ENCODE results near the gene CARD19. TPM values are rescaled to one million over a fixed set of nuclear protein-coding genes. Genes with fewer than 3 reads are reported as not detected.

Gene CARD19
- total and polyA plus RNA-seq, 11 donors, result 24.2 to 46.2 (median 30.5) TPM

DNA sequence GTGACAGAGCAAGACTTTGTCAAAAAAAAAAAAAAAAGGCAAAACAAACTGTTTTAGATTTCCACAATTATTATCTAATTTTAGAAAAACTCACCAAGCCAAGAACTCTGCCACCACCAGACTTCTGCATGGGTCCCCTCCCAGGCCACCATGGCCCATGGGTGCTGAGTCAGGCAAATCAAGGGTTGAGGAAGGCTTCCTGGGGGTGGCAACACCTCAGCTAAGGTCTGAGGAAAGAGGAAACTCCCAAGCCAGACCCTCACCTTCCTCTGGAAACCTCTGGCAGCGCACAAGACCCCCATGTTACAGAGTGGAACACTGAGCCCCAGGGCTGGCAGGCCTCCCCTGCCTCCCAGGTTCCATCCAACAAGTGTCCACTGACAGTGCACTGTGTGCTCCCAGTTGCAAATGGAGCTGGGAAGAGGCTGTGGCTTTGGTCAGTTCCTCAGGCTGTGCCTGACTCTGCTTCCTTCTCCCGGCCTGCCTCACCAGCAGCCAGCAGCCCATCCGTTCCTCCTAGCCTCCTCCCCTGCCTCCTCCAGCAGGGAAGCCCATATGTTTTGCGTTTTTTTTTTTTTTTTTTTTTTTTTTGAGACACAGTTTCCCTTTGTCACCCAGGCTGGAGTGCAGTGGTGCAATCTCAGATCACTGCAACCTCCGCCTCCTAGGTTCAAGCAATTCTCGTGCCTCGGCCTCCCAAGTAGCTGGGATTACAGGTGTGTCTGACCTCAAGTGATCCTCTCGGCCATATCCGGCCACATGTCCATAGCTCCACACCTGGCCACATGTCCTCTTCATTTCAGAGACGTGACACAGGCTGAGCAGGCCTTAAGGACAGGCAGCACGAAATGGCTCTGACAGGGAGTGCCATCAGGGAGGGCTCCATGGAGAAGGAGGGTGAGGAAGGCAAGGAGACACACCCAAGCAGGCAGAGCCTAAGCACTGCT, 41.0 kb upstream of the CARD19 start:
- 81 to 83% (median 82%) methylated on average over 10 to 11 of the region's 11 CpGs for WGBS, 4 donors
- intact Hi-C loops (cut with DNase I), result loop anchor here in 2 of 10 donors (5.0 kb wide), 2 partner anchors 37 to 42 kb away; partner anchors contain the start of gene CARD19 (in 1 of the 2)
- H3K4me1 ChIP-seq, result peaks cover 0 to 36% (median 19%) of the 10 kb centered on the region in 12 donors
- no peaks in the 10 kb centered on the region for H3K9me3 ChIP-seq
- peaks cover 0 to 15% (median 0%) of the 10 kb centered on the region in 9 donors for H3K27me3 ChIP-seq
- ATAC-seq, result peak in 1 of 4 donors; percentile 30
- peak in 2 of 5 donors; percentile 42 to 63 for DNase-seq
- peak overlapping the region in 1 of 12 donors; percentile 25 for H3K27ac ChIP-seq
- no peaks in the 10 kb centered on the region for H3K36me3 ChIP-seq
- TF ChIP-seq POLR2A (IDR thresholded peaks at IDR 0.05), result no peak
- TF ChIP-seq, protein P1, sequence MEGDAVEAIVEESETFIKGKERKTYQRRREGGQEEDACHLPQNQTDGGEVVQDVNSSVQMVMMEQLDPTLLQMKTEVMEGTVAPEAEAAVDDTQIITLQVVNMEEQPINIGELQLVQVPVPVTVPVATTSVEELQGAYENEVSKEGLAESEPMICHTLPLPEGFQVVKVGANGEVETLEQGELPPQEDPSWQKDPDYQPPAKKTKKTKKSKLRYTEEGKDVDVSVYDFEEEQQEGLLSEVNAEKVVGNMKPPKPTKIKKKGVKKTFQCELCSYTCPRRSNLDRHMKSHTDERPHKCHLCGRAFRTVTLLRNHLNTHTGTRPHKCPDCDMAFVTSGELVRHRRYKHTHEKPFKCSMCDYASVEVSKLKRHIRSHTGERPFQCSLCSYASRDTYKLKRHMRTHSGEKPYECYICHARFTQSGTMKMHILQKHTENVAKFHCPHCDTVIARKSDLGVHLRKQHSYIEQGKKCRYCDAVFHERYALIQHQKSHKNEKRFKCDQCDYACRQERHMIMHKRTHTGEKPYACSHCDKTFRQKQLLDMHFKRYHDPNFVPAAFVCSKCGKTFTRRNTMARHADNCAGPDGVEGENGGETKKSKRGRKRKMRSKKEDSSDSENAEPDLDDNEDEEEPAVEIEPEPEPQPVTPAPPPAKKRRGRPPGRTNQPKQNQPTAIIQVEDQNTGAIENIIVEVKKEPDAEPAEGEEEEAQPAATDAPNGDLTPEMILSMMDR (IDR thresholded peaks at IDR 0.05), result no peak
- no peak overlapping the region for H3K4me3 ChIP-seq

DNA sequence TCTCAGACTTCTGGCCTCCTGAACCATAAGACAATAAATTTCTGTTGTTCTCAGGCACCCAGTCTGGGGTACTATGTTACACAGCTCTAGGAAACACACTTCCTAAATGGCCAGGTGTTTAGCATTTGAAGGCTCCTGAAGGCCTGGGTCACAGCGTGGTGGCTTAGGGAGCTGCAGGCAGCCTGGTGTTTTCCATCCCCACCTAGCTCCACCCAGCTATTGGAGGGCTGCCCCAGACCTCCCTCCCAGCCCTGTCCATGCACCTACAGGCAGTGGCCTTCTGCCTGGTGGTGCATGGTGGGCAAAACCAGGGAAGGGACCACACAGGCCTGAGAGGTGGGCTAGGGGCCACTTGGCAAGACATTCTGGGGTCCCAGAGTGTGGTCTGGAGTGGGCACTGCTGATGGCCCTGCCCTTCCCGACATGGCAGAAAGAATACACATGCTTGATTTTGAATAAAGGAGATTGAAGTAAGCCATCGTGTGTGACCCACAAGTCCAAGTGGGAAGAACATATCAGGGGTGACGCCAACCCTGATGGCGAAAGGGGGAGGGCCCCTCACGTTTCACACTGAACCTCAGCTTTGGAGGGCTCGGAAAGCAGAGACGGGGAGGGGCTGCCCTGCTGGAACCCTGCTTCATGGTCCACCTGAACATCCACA, 38.8 kb upstream of the CARD19 start:
- ATAC-seq, result no peak
- intact Hi-C loops (cut with DNase I), result loop anchor here in 1 of 10 donors (5.0 kb wide), 1 partner anchor 35 kb away; no protein-coding TSS in a partner anchor

DNA sequence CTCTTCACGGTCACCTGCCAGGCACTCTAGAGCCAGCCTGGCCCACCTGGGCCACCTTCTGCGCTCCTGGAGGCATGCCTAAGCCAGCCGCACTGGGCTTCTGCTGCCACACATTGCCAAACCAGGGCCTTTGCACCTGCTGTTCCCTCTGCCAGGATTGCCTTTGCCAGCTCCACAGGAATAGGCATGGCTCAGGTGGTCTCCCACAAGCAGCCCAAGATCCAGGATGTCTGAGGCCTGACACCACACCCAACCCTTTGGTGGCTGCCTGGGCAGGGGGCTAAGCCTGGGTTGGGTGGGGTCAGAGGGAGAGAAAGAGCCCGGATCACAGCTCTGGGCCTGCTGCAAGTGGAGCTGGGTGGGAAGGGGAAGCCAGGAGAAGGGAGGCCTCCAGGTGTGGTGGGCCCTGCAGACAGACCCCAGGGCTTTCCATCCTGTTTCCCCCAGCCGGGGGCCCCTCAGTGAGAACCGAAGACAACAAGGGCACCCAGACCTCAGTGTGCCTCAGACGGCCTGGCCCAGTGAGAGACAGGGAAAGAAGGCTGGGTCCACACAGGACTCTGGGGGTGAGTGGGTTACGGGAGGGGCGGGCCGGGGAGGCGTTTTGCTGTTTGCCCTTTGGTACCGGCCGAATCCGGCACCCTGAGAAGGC, 38.2 kb upstream of the CARD19 start:
- DNase-seq (no peak), ATAC-seq (no peak)
- Histone ChIP-seq H3K9me3 (no peaks in the 10 kb centered on the region), H3K4me3 (peak overlapping the region in 3 of 12 donors; percentile 56 to 67 (median 61)), H3K27ac (peak overlapping the region in 1 of 12 donors; percentile 34), H3K27me3 (peaks cover 0 to 15% (median 0%) of the 10 kb centered on the region in 9 donors), H3K4me1 (peaks cover 0 to 62% (median 10%) of the 10 kb centered on the region in 12 donors), H3K36me3 (no peaks in the 10 kb centered on the region)
- intact Hi-C loops (cut with DNase I), result loop anchor here in 1 of 10 donors (5.0 kb wide), 1 partner anchor 34 kb away; no protein-coding TSS in a partner anchor
- TF ChIP-seq, protein P1 (IDR thresholded peaks at IDR 0.05), result no peak
- TF ChIP-seq POLR2A (IDR thresholded peaks at IDR 0.05), result no peak
- 68 to 76% (median 69%) methylated on average over 12 to 14 of the region's 14 CpGs for WGBS, 4 donors

More for the DNA sequence above, 38.8 kb upstream of the CARD19 start:
- peaks cover 0 to 15% (median 0%) of the 10 kb centered on the region in 9 donors for H3K27me3 ChIP-seq
- TF ChIP-seq POLR2A (IDR thresholded peaks at IDR 0.05), result no peak
- WGBS, 4 donors, result 84 to 98% (median 92%) methylated on average over 8 of the region's 8 CpGs
- H3K4me3 ChIP-seq, result no peak overlapping the region
- peaks cover 0 to 57% (median 11%) of the 10 kb centered on the region in 12 donors for H3K4me1 ChIP-seq
- H3K9me3 ChIP-seq, result no peaks in the 10 kb centered on the region
- H3K36me3 ChIP-seq, result no peaks in the 10 kb centered on the region
- DNase-seq, result no peak
- no peak overlapping the region for H3K27ac ChIP-seq

DNA sequence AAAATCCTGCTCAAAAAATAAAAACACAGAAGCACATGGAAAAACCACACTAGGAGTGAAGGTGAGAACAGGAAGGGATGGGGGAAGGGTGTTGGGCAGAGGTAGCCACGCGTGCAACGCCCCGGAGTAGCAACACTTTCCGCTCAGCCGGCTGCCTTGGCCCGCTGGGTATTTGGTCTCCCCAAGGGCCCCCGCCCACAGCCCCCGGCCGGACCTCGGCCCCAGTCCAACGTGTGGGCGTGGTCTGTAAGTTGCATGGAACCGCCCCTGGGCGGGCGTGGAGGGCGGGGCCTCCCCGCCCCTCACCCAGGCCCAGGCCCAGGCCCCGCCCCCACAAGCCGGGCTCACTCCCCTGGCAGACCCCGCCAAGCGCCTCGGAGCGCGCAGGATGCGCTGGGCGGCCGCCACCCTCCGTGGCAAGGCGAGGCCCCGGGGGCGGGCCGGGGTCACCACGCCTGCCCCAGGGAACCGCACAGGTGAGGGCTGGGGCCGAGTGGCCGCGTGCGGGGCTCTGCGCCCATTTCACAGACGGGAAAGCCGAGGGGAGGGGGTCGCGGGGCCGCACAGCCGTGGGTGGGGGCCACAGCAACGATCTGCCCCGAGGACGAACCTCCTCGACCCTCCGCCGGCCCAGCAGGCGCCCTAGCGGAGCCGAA, 37.5 kb upstream of the CARD19 start, which contains the start of gene SUSD3:
TSS of gene SUSD3 (plus strand) at position 347 of the 656 bp plus-strand sequence. CDS start at position 389, 42 bp downstream.
- Histone ChIP-seq H3K4me1 (peaks cover 0 to 68% (median 10%) of the 10 kb centered on the region in 12 donors), H3K27me3 (peaks cover 0 to 15% (median 0%) of the 10 kb centered on the region in 9 donors), H3K4me3 (peak within 1 kb of the TSS in 11 of 12 donors; percentile 29 to 72 (median 53)), H3K9me3 (no peaks in the 10 kb centered on the region), H3K36me3 (no peaks in the 10 kb centered on the region), H3K27ac (peak within 1 kb of the TSS in 3 of 12 donors; percentile 9 to 74 (median 34))
- intact Hi-C loops (cut with DNase I), result loop anchor here in 1 of 10 donors (5.0 kb wide), 1 partner anchor 34 kb away; no protein-coding TSS in a partner anchor
- DNase-seq, result peak; percentile 54 to 86 (median 62)
- TF ChIP-seq POLR2A (IDR thresholded peaks at IDR 0.05), result no peak
- TF ChIP-seq, protein P1 (IDR thresholded peaks at IDR 0.05), result no peak
- peak in 3 of 4 donors; percentile 67 to 77 (median 77) for ATAC-seq
- WGBS, 4 donors, result 2 to 6% (median 4%) methylated on average over 22 to 55 of the region's 55 CpGs

Measured in heart left ventricle (tissue), 16 donors.